Activated CD4-positive, alpha-beta T cell treated with anti-CD3 and anti-CD28 coated beads, Interleukin-2, amount 50 U/mL, for 48 hours (primary cell): Measurements from ENCODE around the gene POLD2.

ENCODE experiments used
- DNase-seq, 2 experiments: peaks; one replicate each; pipeline ENCODE4 v3.0.0-alpha.2; 2020

The POLD2 gene

GRCh38 chr7:44080118-44080517 lies 43.2 kb downstream of the POLD2 start:
- DNase-seq = no peak

GRCh38 chr7:44079331-44080021 lies 43.9 kb downstream of the POLD2 start:
- DNase-seq = no peak

GRCh38 chr7:44078521-44078920 lies 44.8 kb downstream of the POLD2 start:
- DNase-seq = no peak

- no peak for DNase-seq
Observed at GRCh38 chr7:44077681-44078091, 45.7 kb downstream of the POLD2 start.

- no peak for DNase-seq
Observed at GRCh38 chr7:44077061-44077460, 46.3 kb downstream of the POLD2 start.

DNA sequence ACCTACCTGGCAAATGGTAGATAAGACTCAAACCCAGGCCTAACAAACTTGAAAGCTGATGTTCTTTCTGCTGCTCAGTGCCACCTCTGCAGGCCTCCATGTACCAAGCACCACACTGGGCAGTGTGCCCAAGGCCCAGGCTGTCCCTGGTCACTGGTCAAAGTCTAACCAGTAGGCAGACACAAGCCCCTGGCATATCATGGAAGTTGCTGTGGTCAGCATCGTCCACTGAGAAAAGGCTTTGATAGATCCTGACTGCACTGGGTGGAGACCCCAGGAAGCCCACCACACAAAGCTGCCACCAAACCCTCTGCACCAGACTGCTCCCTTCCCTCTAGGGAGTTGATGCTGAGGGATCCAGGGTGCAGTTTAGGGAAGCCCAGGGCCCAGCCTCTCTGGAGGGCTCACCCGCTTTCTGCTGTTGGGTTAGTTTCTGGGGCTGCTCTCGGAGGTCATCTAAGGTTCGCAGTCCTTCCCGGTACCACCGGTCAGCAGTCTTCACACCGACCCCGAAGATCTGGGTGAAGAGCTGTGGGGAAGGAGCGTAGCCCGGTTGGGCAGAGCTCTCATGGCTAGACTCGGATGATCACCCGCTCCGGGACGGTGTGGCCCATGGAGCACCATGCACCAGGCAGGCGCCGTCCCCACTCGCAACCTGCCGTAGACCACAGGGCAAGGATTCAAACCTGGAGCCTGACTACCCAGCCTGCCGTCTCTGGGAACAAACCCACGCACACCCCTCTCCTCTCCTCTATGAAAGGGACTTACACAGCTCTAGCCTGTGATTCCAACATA lies 47.0 kb downstream of the POLD2 start:
- no peak for DNase-seq

- DNase-seq = no peak
Observed at GRCh38 chr7:44075296-44076075, 47.9 kb downstream of the POLD2 start.

DNA sequence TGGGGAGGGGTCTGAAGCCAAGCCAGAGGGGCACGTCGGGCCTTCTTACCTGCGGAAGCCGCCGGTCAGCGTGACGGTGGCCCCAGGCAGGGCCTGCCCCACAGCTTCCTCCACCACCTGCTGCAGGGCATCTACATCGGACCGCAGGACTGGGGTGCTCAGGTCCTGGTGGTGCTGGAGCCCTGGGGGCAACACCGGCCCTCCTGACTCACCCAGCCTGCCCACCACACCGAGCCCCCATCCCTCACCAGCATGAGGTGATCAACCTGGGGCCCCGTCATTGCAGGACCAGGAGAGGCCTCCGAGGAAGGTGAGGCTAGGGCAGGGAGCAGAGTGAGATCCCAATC lies 49.0 kb downstream of the POLD2 start:
- DNase-seq = no peak

- DNase-seq = no peak
Observed at GRCh38 chr7:44073664-44074348, 49.5 kb downstream of the POLD2 start.

DNA sequence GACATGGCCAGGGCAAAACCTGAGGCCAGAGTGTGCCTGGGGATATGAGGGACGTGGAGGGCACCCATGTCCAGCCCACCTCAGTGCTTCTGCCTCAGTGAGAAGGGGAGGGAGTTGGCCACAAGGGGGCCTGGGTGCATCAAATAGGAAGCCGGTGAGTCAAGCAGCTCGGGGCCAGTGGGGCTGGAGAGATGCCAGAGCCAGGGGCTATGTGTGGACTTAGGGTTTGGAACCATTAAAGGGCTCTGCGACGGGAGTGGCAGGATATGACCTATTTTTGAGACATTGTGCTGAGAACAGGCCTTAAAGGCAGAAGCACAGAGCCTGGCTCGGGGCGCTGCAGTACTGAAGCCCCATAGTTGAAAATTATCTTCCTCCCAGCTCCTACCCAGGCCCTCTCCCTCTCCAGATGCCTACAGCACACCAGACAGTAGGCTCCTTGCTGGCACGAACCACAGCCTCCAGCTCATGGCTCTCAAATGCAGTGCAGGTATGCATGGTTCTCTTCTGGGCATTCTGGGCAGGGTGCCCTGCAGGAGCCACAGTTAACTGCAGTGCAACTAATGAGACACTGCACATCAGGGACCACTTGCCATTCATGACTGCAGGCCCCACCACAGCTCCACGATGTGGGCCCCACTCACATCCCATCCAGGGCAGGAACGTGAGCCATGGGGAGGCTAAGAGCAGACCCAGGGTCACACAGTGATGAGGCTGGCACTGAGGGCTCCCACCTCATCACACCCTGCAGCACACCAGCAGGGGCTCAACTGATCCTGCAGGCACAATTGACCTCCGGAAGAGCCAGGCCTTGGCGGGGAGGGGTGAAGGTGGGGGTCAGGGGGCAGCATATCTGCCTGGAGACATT lies 50.8 kb downstream of the POLD2 start:
- peak; percentile 40 to 49 for DNase-seq

DNA sequence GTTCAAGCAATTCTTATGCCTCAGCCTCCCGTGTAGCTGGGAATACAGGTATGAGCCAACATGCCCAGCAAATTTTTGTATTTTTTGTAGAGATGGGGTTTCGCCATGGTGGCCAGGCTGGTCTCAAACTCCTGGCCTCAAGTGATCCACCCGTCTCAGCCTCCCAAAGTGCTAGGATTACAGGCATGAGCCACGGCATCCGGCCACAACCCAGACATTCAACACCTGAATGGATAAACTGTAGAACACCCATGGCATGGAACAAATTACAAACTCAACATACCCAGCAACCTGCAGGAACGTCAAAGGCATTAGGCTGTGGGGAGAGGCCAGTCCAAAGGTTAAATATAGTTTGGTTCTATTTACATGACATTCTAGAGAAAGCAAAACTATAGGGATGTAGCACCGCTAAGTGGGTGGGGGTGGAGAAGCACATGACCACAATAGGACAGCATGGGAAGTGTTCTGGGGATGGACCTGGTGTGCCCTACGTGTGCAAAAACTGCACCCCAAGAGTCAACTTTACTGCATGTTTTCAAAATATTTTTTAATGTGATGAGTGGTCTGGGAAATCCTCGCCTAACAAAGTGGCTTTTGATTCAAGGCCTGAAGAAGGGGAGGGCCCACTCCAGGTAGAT lies 51.5 kb downstream of the POLD2 start:
- no peak for DNase-seq

DNA sequence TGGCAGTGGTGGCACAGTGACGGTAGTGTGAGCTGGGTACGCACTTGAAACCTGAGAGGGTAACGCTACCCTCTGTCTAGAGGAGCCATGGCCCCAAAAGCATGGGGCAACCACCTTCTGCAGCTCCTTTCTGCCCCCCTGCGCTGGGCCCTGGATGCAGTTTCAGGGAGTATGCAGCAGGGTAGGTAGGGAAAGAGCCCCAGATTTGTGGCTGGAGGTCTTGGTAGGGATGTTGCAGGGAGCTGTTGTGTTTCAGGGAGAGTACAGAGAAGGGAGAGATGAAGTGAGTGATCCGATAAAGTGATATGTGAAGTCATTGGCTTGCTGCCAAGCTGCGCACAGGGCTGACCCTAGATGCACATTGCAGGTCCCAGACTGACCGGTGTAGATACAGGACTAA lies 55.3 kb downstream of the POLD2 start:
- DNase-seq = no peak

GRCh38 chr7:44067064-44067951 lies 56.0 kb downstream of the POLD2 start:
- DNase-seq = no peak

DNA sequence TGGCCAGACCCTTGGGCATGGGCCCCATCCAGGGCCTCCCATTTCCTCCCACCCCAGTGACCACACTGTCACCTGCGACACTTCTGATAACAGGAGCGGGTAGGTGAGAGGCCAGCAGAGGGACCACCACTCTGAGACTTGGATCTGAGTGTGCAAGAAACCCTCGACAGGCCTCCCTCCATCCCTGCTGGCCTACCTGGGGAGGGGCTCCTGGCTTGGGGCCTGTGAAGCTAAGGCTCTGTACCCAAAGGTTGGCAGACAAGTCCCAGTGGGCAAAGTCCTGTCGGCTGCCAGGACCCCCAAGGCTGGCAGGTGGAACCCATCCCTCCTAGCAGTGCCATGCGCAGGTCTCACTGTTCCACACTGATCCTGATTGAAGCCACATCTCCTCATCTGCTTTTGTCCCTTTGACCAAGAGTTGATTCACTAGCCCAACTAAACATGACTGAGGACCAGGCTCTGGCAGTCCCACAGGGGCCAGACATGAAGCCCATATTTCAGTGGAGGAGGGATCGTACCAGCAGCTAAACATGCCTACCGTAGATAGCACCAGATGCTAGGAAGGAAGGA lies 56.8 kb downstream of the POLD2 start:
- no peak for DNase-seq

DNA sequence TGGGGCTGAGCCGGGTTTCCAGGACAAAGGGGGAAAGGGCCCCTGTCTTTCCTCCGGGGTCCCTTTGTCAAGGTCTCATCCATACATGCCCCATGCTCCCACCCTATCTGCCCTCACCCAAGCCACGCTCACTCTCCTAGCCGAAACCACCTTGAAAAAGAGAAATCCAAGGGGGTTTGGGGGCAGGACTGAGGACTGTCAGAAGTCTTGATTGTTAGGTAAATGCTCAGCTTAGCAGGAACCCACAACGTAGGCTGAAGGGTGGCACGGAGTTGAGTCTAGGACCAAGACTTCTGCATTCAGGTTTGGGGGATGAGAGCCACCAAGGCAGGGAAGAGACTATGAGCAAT lies 57.3 kb downstream of the POLD2 start:
- DNase-seq = no peak

GRCh38 chr7:44065431-44066110 lies 57.8 kb downstream of the POLD2 start, which contains the start of gene PGAM2:
TSS of gene PGAM2 (minus strand) at chr7:44065567. CDS start at chr7:44065529, 38 bp downstream.
- DNase-seq = peak; percentile 34 to 36

DNA sequence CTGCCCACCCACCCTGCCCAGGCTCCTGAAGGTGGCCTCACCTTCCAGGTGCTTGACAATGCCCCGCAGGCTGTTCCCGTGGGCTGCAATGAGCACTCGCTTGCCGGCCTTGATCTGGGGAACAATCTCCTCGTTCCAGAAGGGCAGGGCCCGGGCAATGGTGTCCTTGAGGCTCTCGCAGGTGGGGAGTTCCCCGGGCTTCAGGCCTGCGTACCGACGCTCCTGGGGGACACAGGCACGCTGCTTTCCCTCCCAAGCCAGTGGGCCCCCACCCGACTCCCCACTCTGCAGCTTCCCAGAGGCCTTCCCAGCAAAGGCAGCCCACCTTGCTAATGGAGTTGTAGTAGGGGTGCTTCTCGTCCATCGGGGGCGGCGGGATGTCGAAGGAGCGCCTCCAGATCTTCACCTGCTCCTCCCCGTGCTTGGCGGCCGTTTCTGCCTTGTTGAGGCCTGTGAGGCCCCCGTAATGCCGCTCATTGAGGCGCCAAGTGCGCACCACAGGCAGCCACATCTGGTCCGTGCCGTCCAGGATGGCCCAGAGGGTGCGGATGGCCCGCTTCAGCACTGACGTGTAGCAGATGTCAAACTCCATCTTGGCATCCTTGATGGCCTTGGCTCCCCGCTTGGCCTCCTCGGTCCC lies 58.4 kb downstream of the POLD2 start:
- DNase-seq = peak; percentile 26 to 41
